ENCODE measurements around the gene SWT1.

Gene SWT1

GRCh38 chr1:185284116-185284515, 127.1 kb downstream of the SWT1 start:
- Histone ChIP-seq H3K9ac (ENCODE audit: low read length) (no peak overlapping the region), H3K27me3 (ENCODE audit: control insufficient read depth, insufficient read depth, low read length) (no peaks in the 10 kb centered on the region), H3K27ac (ENCODE audit: low read depth, low read length) (no peak overlapping the region), H3K4me3 (ENCODE audit: low read length) (no peak overlapping the region), H3K36me3 (ENCODE audit: control insufficient read depth, insufficient read depth, low read length) (no peaks in the 10 kb centered on the region), H3K4me1 (ENCODE audit: control insufficient read depth, insufficient read depth, low read length) (no peaks in the 10 kb centered on the region)

GRCh38 chr1:185284533-185285276, 127.7 kb downstream of the SWT1 start:
- Histone ChIP-seq H3K27me3 (ENCODE audit: control insufficient read depth, insufficient read depth, low read length) (no peaks in the 10 kb centered on the region), H3K36me3 (ENCODE audit: control insufficient read depth, insufficient read depth, low read length) (no peaks in the 10 kb centered on the region), H3K4me1 (ENCODE audit: control insufficient read depth, insufficient read depth, low read length) (no peaks in the 10 kb centered on the region), H3K27ac (ENCODE audit: low read depth, low read length) (no peak overlapping the region), H3K9ac (ENCODE audit: low read length) (no peak overlapping the region), H3K4me3 (ENCODE audit: low read length) (no peak overlapping the region)

GRCh38 chr1:185287451-185287850, 130.5 kb downstream of the SWT1 start:
- no peak overlapping the region for H3K27ac ChIP-seq (ENCODE audit: low read depth, low read length)

GRCh38 chr1:185288435-185288834, 131.5 kb downstream of the SWT1 start:
- Histone ChIP-seq H3K27me3 (ENCODE audit: control insufficient read depth, insufficient read depth, low read length) (no peaks in the 10 kb centered on the region), H3K9ac (ENCODE audit: low read length) (no peak overlapping the region), H3K27ac (ENCODE audit: low read depth, low read length) (no peak overlapping the region), H3K36me3 (ENCODE audit: control insufficient read depth, insufficient read depth, low read length) (no peaks in the 10 kb centered on the region), H3K4me1 (ENCODE audit: control insufficient read depth, insufficient read depth, low read length) (no peaks in the 10 kb centered on the region), H3K4me3 (ENCODE audit: low read length) (no peak overlapping the region)

More at GRCh38 chr1:185287451-185287850, 130.5 kb downstream of the SWT1 start:
- Histone ChIP-seq H3K4me3 (ENCODE audit: low read length) (no peak overlapping the region), H3K36me3 (ENCODE audit: control insufficient read depth, insufficient read depth, low read length) (no peaks in the 10 kb centered on the region), H3K27me3 (ENCODE audit: control insufficient read depth, insufficient read depth, low read length) (no peaks in the 10 kb centered on the region), H3K9ac (ENCODE audit: low read length) (no peak overlapping the region), H3K4me1 (ENCODE audit: control insufficient read depth, insufficient read depth, low read length) (no peaks in the 10 kb centered on the region)

GRCh38 chr1:185289880-185290279, 132.9 kb downstream of the SWT1 start:
- peaks cover 3% of the 10 kb centered on the region for H3K36me3 ChIP-seq (ENCODE audit: control insufficient read depth, insufficient read depth, low read length)
- no peak overlapping the region for H3K27ac ChIP-seq (ENCODE audit: low read depth, low read length)
- H3K4me1 ChIP-seq (ENCODE audit: control insufficient read depth, insufficient read depth, low read length), result no peaks in the 10 kb centered on the region
- H3K4me3 ChIP-seq (ENCODE audit: low read length), result no peak overlapping the region
- H3K9ac ChIP-seq (ENCODE audit: low read length), result no peak overlapping the region
- no peaks in the 10 kb centered on the region for H3K27me3 ChIP-seq (ENCODE audit: control insufficient read depth, insufficient read depth, low read length)

- no peaks in the 10 kb centered on the region for H3K4me1 ChIP-seq (ENCODE audit: control insufficient read depth, insufficient read depth, low read length)
- H3K9ac ChIP-seq (ENCODE audit: low read length), result no peak overlapping the region
- peaks cover 3% of the 10 kb centered on the region for H3K36me3 ChIP-seq (ENCODE audit: control insufficient read depth, insufficient read depth, low read length)
- no peak overlapping the region for H3K4me3 ChIP-seq (ENCODE audit: low read length)
- H3K27ac ChIP-seq (ENCODE audit: low read depth, low read length), result no peak overlapping the region
- H3K27me3 ChIP-seq (ENCODE audit: control insufficient read depth, insufficient read depth, low read length), result no peaks in the 10 kb centered on the region
Measured at GRCh38 chr1:185291159-185291558, 134.2 kb downstream of the SWT1 start.

- Histone ChIP-seq H3K4me3 (ENCODE audit: low read length) (no peak overlapping the region), H3K27me3 (ENCODE audit: control insufficient read depth, insufficient read depth, low read length) (no peaks in the 10 kb centered on the region), H3K36me3 (ENCODE audit: control insufficient read depth, insufficient read depth, low read length) (peaks cover 3% of the 10 kb centered on the region), H3K4me1 (ENCODE audit: control insufficient read depth, insufficient read depth, low read length) (no peaks in the 10 kb centered on the region), H3K9ac (ENCODE audit: low read length) (no peak overlapping the region), H3K27ac (ENCODE audit: low read depth, low read length) (no peak overlapping the region)
Measured at GRCh38 chr1:185291652-185292051, 134.7 kb downstream of the SWT1 start.

GRCh38 chr1:185292237-185292636, 135.3 kb downstream of the SWT1 start:
- H3K9ac ChIP-seq (ENCODE audit: low read length), result no peak overlapping the region
- no peak overlapping the region for H3K27ac ChIP-seq (ENCODE audit: low read depth, low read length)
- no peaks in the 10 kb centered on the region for H3K4me1 ChIP-seq (ENCODE audit: control insufficient read depth, insufficient read depth, low read length)

GRCh38 chr1:185293967-185294542, 137.1 kb downstream of the SWT1 start:
- no peak overlapping the region for H3K27ac ChIP-seq (ENCODE audit: low read depth, low read length)
- no peak overlapping the region for H3K9ac ChIP-seq (ENCODE audit: low read length)
- peaks cover 7% of the 10 kb centered on the region for H3K36me3 ChIP-seq (ENCODE audit: control insufficient read depth, insufficient read depth, low read length)
- H3K4me3 ChIP-seq (ENCODE audit: low read length), result no peak overlapping the region
- no peaks in the 10 kb centered on the region for H3K4me1 ChIP-seq (ENCODE audit: control insufficient read depth, insufficient read depth, low read length)
- no peaks in the 10 kb centered on the region for H3K27me3 ChIP-seq (ENCODE audit: control insufficient read depth, insufficient read depth, low read length)

More at GRCh38 chr1:185292237-185292636, 135.3 kb downstream of the SWT1 start:
- no peaks in the 10 kb centered on the region for H3K27me3 ChIP-seq (ENCODE audit: control insufficient read depth, insufficient read depth, low read length)
- peaks cover 3% of the 10 kb centered on the region for H3K36me3 ChIP-seq (ENCODE audit: control insufficient read depth, insufficient read depth, low read length)
- H3K4me3 ChIP-seq (ENCODE audit: low read length), result no peak overlapping the region

GRCh38 chr1:185295091-185295490, 138.1 kb downstream of the SWT1 start:
- Histone ChIP-seq H3K27ac (ENCODE audit: low read depth, low read length) (no peak overlapping the region), H3K4me3 (ENCODE audit: low read length) (no peak overlapping the region), H3K9ac (ENCODE audit: low read length) (no peak overlapping the region), H3K4me1 (ENCODE audit: control insufficient read depth, insufficient read depth, low read length) (no peaks in the 10 kb centered on the region), H3K27me3 (ENCODE audit: control insufficient read depth, insufficient read depth, low read length) (no peaks in the 10 kb centered on the region), H3K36me3 (ENCODE audit: control insufficient read depth, insufficient read depth, low read length) (peaks cover 14% of the 10 kb centered on the region)

GRCh38 chr1:185297982-185298381, 141.0 kb downstream of the SWT1 start:
- no peak overlapping the region for H3K4me3 ChIP-seq (ENCODE audit: low read length)

GRCh38 chr1:185300152-185300551, 143.2 kb downstream of the SWT1 start:
- no peak overlapping the region for H3K9ac ChIP-seq (ENCODE audit: low read length)
- peaks cover 19% of the 10 kb centered on the region for H3K36me3 ChIP-seq (ENCODE audit: control insufficient read depth, insufficient read depth, low read length)
- no peaks in the 10 kb centered on the region for H3K27me3 ChIP-seq (ENCODE audit: control insufficient read depth, insufficient read depth, low read length)
- no peaks in the 10 kb centered on the region for H3K4me1 ChIP-seq (ENCODE audit: control insufficient read depth, insufficient read depth, low read length)
- no peak overlapping the region for H3K4me3 ChIP-seq (ENCODE audit: low read length)
- no peak overlapping the region for H3K27ac ChIP-seq (ENCODE audit: low read depth, low read length)

More at GRCh38 chr1:185297982-185298381, 141.0 kb downstream of the SWT1 start:
- Histone ChIP-seq H3K4me1 (ENCODE audit: control insufficient read depth, insufficient read depth, low read length) (no peaks in the 10 kb centered on the region), H3K27me3 (ENCODE audit: control insufficient read depth, insufficient read depth, low read length) (no peaks in the 10 kb centered on the region), H3K36me3 (ENCODE audit: control insufficient read depth, insufficient read depth, low read length) (peaks cover 17% of the 10 kb centered on the region), H3K9ac (ENCODE audit: low read length) (no peak overlapping the region), H3K27ac (ENCODE audit: low read depth, low read length) (no peak overlapping the region)

GRCh38 chr1:185305419-185305818, 148.5 kb downstream of the SWT1 start:
- Histone ChIP-seq H3K4me3 (ENCODE audit: low read length) (no peak overlapping the region), H3K27me3 (ENCODE audit: control insufficient read depth, insufficient read depth, low read length) (no peaks in the 10 kb centered on the region), H3K4me1 (ENCODE audit: control insufficient read depth, insufficient read depth, low read length) (no peaks in the 10 kb centered on the region), H3K9ac (ENCODE audit: low read length) (no peak overlapping the region), H3K36me3 (ENCODE audit: control insufficient read depth, insufficient read depth, low read length) (peaks cover 18% of the 10 kb centered on the region), H3K27ac (ENCODE audit: low read depth, low read length) (no peak overlapping the region)

All from rectal smooth muscle tissue (tissue), 1 donor.